ENCODE measurements around the gene SST. TPM values are rescaled to one million over a fixed set of nuclear protein-coding genes. Genes with fewer than 3 reads are reported as not detected.

The SST gene
- total RNA-seq, result not detected

- TF ChIP-seq, protein P1, sequence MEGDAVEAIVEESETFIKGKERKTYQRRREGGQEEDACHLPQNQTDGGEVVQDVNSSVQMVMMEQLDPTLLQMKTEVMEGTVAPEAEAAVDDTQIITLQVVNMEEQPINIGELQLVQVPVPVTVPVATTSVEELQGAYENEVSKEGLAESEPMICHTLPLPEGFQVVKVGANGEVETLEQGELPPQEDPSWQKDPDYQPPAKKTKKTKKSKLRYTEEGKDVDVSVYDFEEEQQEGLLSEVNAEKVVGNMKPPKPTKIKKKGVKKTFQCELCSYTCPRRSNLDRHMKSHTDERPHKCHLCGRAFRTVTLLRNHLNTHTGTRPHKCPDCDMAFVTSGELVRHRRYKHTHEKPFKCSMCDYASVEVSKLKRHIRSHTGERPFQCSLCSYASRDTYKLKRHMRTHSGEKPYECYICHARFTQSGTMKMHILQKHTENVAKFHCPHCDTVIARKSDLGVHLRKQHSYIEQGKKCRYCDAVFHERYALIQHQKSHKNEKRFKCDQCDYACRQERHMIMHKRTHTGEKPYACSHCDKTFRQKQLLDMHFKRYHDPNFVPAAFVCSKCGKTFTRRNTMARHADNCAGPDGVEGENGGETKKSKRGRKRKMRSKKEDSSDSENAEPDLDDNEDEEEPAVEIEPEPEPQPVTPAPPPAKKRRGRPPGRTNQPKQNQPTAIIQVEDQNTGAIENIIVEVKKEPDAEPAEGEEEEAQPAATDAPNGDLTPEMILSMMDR (IDR thresholded peaks at IDR 0.05), result no peak
- H3K36me3 ChIP-seq, result no peaks in the 10 kb centered on the region
- no peak within 1 kb of the TSS for H3K4me3 ChIP-seq
- H3K4me1 ChIP-seq (ENCODE audit: control insufficient read depth in 1 of 2, low read depth in 2 of 2), result no peaks in the 10 kb centered on the region
- ATAC-seq (ENCODE audit: insufficient number of reproducible peaks, low FRiP score, low read depth) (no peak), DNase-seq (ENCODE audit: low spot score) (no peak)
- H3K9me3 ChIP-seq, result no peaks in the 10 kb centered on the region
- H3K27me3 ChIP-seq (replicated peaks; ENCODE audit: insufficient read depth), result no peaks in the 10 kb centered on the region
- H3K27ac ChIP-seq, result no peak within 1 kb of the TSS
Observed at GRCh38 chr3:187669675-187670504, at the start of gene SST. Gene SST, minus strand, starts transcription at chr3:187670394. Its CDS starts 103 bp downstream, at chr3:187670291.

- ATAC-seq (ENCODE audit: insufficient number of reproducible peaks, low FRiP score, low read depth) (no peak), DNase-seq (ENCODE audit: low spot score) (no peak)
- H3K9me3 ChIP-seq, result no peaks in the 10 kb centered on the region
- peaks cover 36% of the 10 kb centered on the region for H3K36me3 ChIP-seq
- H3K4me3 ChIP-seq, result no peak overlapping the region
- H3K27me3 ChIP-seq (replicated peaks; ENCODE audit: insufficient read depth), result no peaks in the 10 kb centered on the region
- TF ChIP-seq, protein P1 (IDR thresholded peaks at IDR 0.05), result no peak
- no peak overlapping the region for H3K27ac ChIP-seq
- H3K4me1 ChIP-seq (ENCODE audit: control insufficient read depth in 1 of 2, low read depth in 2 of 2), result no peaks in the 10 kb centered on the region
Observed at GRCh38 chr3:187719628-187720336, 49.6 kb upstream of the SST start.

GRCh38 chr3:187718802-187719201, 48.6 kb upstream of the SST start:
- no peaks in the 10 kb centered on the region for H3K9me3 ChIP-seq
- no peak overlapping the region for H3K4me3 ChIP-seq
- no peak for DNase-seq (ENCODE audit: low spot score)
- no peak overlapping the region for H3K27ac ChIP-seq
- ATAC-seq (ENCODE audit: insufficient number of reproducible peaks, low FRiP score, low read depth), result no peak
- no peaks in the 10 kb centered on the region for H3K4me1 ChIP-seq (ENCODE audit: control insufficient read depth in 1 of 2, low read depth in 2 of 2)
- H3K36me3 ChIP-seq, result peaks cover 27% of the 10 kb centered on the region
- H3K27me3 ChIP-seq (replicated peaks; ENCODE audit: insufficient read depth), result no peaks in the 10 kb centered on the region
- TF ChIP-seq, protein P1 (IDR thresholded peaks at IDR 0.05), result no peak

DNA sequence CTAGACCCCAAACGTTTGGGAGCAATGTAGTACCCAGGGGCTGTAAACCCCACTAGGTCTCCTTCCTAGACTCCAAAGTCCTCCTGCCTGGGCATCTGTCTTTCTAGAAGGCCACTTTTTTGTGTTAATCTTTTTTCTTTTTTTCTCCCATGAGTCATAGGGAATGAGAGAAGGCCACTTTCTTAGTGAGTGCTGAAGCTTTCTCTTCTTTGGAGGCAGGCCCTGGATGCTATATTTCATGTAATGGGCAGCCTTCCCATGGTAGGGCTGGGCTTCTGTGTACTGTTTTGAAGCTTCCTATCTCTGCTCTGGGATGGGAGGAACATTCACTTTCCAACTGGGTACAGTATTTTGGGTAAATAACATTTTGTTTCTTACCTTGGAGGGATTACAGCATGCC, 47.4 kb upstream of the SST start:
- TF ChIP-seq, protein P1 (IDR thresholded peaks at IDR 0.05), result no peak
- no peak overlapping the region for H3K4me3 ChIP-seq
- H3K4me1 ChIP-seq (ENCODE audit: control insufficient read depth in 1 of 2, low read depth in 2 of 2), result no peaks in the 10 kb centered on the region
- H3K27me3 ChIP-seq (replicated peaks; ENCODE audit: insufficient read depth), result no peaks in the 10 kb centered on the region
- DNase-seq (ENCODE audit: low spot score) (no peak), ATAC-seq (ENCODE audit: insufficient number of reproducible peaks, low FRiP score, low read depth) (no peak)
- H3K9me3 ChIP-seq, result no peaks in the 10 kb centered on the region
- H3K27ac ChIP-seq, result no peak overlapping the region
- H3K36me3 ChIP-seq, result peaks cover 15% of the 10 kb centered on the region

DNA sequence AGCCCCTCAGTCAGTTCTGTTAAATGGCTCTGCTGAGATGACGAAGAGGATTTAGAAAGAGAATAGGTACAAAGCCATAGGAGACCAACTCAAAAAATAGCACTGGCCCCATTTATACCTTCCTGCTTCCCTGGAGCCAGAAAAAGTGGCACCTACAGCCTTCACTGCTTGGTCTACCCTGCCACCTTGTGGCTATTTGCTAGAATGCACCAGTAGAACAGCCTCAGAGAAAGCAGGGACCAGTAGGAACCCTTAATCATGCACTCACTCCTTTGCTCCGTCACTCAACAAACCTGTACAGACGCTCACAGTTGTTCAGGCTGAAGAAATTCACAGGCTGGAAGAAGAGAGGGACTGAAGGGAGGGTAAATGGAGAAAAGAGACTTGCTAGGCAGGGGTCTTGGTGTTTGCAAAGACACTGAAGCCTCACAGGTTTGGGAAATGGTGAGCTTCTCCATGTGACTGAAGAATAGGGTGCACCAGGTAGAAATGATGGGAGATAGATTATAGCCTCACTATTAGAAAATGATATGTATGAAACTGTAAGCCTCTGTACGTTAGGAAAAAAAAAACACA, 44.3 kb upstream of the SST start:
- Histone ChIP-seq H3K9me3 (no peaks in the 10 kb centered on the region), H3K4me3 (no peak overlapping the region), H3K27me3 (replicated peaks; ENCODE audit: insufficient read depth) (no peaks in the 10 kb centered on the region), H3K27ac (no peak overlapping the region), H3K4me1 (ENCODE audit: control insufficient read depth in 1 of 2, low read depth in 2 of 2) (no peaks in the 10 kb centered on the region), H3K36me3 (no peaks in the 10 kb centered on the region)
- peak; percentile 31 for DNase-seq (ENCODE audit: low spot score)
- no peak for ATAC-seq (ENCODE audit: insufficient number of reproducible peaks, low FRiP score, low read depth)
- TF ChIP-seq, protein P1 (IDR thresholded peaks at IDR 0.05), result peak; percentile 91
